Fibroblast of mammary gland (primary cell): ENCODE data around the gene LRP5.
A peak's percentile ranks its signal among the peaks of the same experiment; 100 is the strongest.

Experiments used
- DNase-seq: peaks from one replicate; pipeline ENCODE4 v3.0.0-alpha.2; 2010; ENCODE audit warnings: low read depth
- H3K4me3 ChIP-seq: 2 replicates; pipeline ENCODE4 v1.5.1; 2011; ENCODE audit warnings: low read depth, mild to moderate bottlenecking, low read length, moderate library complexity; ENCODE audit not compliant: control insufficient read depth
- CTCF ChIP-seq: conservative IDR thresholded peaks from 2 replicates; pipeline ENCODE4 v1.5.1; 2011; ENCODE audit warnings: low read depth, low read length, inconsistent platforms; ENCODE audit not compliant: control insufficient read depth, insufficient read depth

LRP5 gene

DNA sequence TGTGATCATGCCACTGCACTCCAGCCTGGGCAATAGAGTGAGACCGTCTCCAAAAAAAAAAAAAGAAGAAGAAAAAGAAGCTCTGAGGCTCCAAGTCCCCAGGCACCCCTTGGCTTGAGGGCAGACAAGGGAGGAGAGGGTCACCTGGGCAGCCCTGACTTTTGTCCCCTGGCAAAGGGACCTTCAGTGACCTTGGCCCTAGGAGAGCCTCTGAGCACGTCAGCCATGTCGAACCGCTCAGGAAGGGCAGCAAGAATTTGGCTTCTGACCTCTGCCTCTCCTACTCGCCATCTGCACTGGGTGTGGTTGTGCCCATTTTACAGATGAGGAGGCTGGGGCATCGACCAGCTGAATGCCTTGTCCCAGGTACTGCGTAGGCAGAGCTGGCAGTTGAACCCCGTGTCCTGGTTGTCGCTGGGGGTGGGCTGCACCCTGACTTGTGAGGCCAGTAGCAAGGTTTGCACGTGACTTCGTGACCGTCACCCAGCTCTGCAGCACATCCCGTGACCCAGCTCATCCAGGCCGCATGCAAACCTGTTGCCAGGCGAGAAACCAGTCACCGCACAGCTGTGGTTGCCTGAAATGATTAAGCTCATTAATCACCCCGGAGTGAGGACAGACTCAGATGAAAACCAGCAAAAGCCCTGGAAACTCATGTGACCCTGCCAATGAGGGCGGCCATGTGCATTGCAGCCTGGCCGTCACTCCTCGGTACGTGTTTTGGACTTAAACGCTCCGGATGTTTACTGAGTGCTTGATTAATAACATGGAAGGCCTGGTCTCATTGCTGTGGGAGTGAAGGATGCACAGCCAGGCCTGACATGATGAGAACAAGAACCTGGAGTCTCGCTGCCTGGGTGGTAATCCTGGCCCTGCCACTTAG lies 100.4 kb downstream of the LRP5 start:
- TF ChIP-seq CTCF, result no peak
- no peak overlapping the region for H3K4me3 ChIP-seq
- DNase-seq, result peak; percentile 96

DNA sequence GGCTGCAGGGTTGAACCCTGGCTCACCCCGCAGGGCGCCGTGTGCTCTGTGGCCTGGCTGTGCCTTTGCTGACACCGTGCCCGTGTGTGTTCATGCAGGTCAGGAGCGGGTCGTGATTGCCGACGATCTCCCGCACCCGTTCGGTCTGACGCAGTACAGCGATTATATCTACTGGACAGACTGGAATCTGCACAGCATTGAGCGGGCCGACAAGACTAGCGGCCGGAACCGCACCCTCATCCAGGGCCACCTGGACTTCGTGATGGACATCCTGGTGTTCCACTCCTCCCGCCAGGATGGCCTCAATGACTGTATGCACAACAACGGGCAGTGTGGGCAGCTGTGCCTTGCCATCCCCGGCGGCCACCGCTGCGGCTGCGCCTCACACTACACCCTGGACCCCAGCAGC lies 101.2 kb downstream of the LRP5 start:
- no peak for TF ChIP-seq CTCF
- DNase-seq, result no peak
- no peak overlapping the region for H3K4me3 ChIP-seq

DNA sequence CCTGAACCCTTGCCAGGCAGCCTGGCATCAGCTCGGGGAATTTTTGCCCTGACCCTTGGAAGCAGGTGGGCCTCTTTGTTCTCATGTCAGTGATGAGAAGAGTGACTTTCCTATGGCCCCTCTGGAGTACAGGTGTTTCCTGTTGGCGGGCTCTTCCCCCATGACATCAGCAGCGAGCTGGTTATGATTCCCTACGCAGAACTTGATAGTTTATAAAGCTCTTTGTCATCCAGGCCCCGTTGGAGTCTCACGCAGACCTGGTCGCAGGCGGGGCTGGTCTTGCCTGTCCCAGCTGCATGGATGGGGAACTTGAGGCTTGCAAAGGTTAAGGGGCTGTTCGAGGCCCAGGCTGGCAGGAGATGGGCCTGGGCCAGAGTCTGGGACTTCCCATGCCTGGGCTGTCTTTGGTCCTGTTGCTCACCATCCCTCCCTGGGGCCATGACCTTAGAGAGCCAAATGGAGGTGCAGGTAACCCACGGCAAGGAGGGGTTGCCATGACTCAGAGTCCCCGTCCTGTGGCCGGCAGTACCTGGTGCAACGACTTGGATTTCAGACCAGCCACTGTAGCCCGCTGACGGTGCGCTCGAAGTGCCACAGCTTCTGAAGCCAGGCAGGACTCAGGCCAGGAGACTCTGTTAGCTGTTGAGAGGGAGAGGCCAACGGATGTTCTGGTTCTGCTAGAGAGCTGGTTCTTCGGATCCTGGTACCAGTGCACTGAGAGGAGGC lies 102.3 kb downstream of the LRP5 start:
- no peak for DNase-seq
- H3K4me3 ChIP-seq, result no peak overlapping the region
- no peak for TF ChIP-seq CTCF

DNA sequence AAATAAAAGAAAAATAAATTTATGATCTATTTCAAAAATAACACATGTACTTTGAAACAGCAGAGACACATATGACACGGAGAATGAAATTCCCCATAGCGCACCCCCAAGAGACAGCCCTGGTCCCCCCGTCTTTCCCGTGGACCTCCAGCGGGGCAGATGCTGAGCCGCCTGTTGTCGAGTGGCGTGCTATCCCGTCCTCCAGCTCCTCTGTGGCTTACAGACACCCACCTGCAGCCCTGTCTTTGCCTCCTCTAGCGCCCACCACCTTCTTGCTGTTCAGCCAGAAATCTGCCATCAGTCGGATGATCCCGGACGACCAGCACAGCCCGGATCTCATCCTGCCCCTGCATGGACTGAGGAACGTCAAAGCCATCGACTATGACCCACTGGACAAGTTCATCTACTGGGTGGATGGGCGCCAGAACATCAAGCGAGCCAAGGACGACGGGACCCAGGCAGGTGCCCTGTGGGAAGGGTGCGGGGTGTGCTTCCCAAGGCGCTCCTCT lies 103.7 kb downstream of the LRP5 start:
- TF ChIP-seq CTCF, result no peak
- no peak for DNase-seq
- no peak overlapping the region for H3K4me3 ChIP-seq

- DNase-seq, result no peak
- TF ChIP-seq CTCF, result no peak
- no peak overlapping the region for H3K4me3 ChIP-seq
Measured at GRCh38 chr11:68418648-68419047, 106.3 kb downstream of the LRP5 start.

GRCh38 chr11:68420171-68420570 lies 107.8 kb downstream of the LRP5 start:
- TF ChIP-seq CTCF, result no peak
- no peak overlapping the region for H3K4me3 ChIP-seq
- DNase-seq, result no peak
